Amygdala (tissue), 56 donors: ENCODE results near the gene JUNB.
A peak's percentile ranks its signal among the peaks of the same experiment; 100 is the strongest.

ENCODE experiments used
- DNase-seq, 56 donors: peaks; one replicate each; lab custom pipeline; 2025; lab: John Stamatoyannopoulos, UW

JUNB gene

GRCh38 chr19:12791345-12792050, at the start of gene JUNB:
Gene JUNB (plus strand): TSS chr19:12791486. CDS start chr19:12791772, 286 bp downstream.
- DNase-seq, result peak; percentile 57 to 99 (median 96)

GRCh38 chr19:12745166-12745897, 46.0 kb upstream of the JUNB start:
- DNase-seq, result no peak

DNA sequence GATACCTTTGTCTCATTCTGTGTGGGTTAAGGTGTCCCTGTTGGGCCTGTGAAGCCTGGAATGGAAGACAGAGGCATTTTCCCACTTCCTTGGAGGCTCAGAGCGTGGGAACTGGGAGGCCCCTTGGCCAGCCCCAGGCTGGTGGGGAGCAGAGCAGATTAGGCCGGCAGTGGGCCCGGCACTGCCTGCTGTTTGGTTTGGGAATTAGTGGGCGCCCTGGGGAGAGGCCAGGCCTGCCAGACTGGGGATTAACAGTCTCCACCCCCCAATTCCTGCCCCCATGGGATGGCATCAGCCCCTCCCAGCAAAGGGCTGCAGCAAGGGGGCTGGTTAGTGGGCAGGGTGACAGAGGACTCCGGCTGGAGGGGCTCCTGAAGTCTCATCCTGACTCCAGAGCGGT, 42.8 kb upstream of the JUNB start:
- no peak for DNase-seq

- DNase-seq, result no peak
These were observed 41.3 kb upstream of the JUNB start for GRCh38 chr19:12749938-12750521.

DNA sequence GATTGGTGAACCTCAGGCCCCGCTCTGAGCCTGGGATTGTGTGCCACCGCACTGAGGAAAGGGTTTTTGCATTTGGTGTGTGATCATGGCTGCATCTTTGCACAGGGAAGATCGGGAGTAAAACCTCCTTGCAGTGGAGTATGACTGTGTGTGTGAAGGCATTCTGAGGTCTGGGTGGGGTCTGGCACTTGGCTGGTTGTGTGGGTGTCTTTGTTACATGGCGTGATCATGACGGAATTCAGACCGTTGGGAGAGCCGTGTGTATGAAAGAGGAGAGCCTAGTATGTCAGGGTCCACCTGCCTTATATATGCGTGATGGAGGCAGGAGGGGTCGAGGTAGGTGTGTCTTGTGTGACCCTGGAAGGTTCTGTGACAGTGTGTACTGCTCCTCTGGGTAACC, 40.4 kb upstream of the JUNB start:
- DNase-seq, result no peak

DNA sequence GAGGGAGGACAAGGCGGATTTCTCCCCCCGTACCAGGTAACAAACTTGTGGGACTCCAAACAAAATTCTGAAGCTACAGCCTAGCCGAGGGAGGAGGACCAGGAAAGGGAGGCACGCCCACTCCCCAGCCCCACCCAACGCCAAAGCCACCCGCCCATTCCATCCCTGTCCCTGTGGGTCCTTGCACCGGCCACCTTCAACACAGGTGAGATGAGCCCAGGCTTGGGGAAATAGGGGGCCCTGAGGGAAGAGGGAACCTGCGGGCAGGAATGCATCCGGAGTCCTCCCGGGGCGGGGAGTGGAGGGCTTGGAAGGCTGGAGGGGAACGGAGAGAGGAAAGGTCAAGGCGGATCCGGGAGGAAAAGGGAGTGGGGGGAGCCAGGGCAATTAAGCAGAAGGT, 39.7 kb upstream of the JUNB start, which contains the start of gene BEST2:
TSS of gene BEST2 (plus strand) at position 157 of the 400 bp plus-strand sequence. CDS start 802 bp downstream, outside the sequence.
- DNase-seq, result no peak

DNA sequence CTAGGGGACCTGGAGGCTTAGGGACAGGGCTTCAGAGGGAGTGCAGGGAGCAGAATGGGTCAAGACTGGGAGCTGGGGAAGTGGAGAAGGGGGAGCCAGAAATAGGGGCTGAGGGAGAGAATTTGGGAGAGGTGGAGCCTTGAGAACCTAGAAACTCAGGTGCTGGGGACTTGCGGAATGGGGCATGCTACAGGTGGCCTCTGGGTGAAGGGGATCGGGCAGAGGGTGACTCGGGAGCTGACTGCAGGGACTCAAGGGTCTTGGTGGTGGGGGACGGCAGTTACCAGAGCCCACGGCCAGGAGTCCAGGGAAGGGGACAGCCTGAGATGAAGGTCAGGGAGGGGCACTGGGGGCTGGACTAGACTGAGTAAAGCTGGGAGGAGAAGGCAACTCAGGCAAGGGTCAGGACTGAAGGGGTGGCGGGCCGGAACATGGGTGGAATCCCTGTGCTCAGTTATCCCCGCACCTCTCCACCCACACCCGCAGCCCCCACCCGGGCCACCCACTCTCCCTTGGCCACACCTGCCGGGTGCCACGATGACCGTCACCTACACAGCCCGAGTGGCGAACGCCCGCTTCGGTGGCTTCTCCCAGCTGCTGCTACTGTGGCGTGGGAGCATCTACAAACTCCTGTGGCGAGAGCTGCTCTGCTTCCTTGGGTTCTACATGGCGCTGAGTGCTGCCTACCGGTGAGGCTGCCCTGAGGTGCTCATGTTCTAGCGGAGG, 39.1 kb upstream of the JUNB start:
- DNase-seq, result no peak

GRCh38 chr19:12754465-12755196, 36.7 kb upstream of the JUNB start:
- no peak for DNase-seq

DNA sequence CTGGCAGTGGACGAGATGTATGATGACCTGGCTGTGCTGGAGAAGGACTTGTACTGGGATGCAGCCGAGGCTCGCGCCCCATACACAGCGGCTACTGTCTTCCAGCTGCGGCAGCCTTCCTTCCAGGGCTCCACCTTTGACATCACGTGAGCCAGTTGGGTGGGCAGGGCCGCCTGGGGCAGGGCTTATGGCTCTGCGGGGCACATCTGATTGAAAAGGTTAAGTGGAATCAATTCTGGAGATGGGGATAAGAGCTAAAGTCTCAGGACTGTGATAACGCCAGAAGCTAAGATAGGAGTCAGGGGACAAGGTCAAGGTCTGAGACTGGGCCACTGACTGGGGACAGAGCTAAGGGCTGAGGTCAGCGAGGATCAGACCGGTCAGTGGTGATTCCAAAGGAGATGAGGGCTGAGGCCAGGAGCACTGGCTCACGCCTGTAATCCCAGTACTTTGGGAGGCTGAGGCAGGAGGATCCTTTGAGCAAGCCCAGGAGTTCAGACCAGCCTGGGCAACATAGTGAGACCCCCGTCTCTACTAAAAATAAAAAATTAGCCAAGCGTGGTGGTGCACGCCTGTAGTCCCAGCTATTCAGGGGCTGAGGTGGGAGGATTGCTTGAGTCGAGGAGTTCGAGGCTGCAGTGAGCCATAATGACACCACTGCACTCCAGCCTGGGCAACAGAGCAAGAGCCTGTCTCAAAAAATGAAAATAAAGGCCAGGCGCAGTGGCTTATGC, 35.0 kb upstream of the JUNB start:
- DNase-seq, result no peak

DNA sequence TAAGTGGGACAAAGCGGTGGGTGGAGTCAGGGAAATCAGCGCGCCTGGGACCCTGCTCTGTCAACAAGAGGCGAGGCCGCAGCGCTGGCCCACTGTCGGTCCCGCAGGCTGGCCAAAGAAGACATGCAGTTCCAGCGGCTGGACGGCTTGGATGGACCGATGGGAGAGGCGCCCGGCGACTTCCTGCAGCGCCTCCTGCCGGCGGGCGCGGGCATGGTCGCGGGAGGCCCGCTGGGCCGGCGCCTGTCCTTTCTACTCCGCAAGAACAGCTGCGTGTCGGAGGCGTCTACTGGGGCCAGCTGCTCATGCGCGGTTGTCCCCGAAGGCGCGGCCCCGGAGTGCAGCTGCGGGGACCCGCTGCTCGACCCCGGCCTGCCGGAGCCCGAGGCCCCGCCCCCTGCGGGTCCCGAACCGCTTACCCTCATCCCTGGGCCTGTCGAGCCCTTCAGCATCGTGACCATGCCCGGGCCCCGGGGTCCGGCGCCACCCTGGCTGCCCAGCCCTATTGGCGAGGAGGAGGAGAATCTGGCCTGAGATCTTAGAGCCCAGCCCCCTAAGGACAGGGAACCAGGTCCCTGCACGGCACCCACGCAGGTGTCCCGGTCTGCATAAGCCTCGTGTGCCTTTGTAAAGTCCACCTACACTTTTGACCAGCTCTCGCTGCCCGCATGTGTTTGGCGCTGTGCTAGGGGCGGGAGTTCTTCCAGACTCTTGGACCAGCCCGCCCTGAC, 33.6 kb upstream of the JUNB start:
- peak in 44 of 56 donors; percentile 3 to 72 (median 32) for DNase-seq

- no peak for DNase-seq
These were observed 31.6 kb upstream of the JUNB start for GRCh38 chr19:12759686-12760085.

DNA sequence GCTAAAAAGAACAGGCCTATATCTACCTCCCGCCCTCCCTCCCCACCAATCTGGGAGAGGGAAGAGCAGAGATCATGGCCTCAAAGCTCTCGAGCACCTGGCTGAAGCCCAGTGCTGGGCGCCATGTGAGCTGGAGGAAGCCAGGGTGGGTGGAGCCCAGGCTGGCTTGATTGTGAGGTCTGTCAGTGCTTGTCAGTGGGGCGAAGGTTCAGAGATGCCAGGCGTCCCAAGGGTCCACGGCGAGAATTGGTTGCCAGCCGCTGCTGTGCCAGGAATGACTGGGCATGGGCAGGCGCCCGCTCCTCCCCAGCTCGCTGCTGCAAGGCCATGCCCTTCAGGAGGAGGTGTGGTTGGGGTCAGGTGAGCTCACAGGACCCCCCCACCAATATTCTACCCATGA, 28.2 kb upstream of the JUNB start:
- DNase-seq, result no peak

GRCh38 chr19:12764698-12765097, 26.6 kb upstream of the JUNB start:
- DNase-seq, result no peak

DNA sequence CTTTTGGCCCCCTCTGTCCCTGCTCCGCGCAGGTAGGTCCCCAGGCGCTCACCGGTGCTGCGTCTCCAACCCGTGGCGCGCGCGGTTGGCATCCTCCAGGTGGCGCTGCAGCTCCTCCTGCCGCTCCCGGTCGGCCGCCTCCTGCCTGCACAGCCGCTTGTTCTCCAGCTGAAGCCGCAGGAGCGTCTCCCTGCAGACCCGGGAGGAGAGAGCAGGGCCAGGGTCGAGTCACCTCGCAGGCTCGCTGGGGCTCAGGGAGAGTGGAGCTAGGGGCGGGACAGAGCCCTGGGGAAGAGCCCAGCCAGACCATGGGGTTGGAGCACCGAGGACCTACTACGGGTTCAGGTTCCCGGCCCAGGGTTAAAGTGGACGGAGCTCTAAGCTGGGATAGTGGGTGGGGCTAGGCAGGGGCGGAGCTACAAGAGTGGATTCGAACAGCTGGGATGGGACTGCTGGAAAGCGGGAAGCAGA, 25.2 kb upstream of the JUNB start:
- DNase-seq, result peak in 39 of 56 donors; percentile 8 to 85 (median 52)

DNA sequence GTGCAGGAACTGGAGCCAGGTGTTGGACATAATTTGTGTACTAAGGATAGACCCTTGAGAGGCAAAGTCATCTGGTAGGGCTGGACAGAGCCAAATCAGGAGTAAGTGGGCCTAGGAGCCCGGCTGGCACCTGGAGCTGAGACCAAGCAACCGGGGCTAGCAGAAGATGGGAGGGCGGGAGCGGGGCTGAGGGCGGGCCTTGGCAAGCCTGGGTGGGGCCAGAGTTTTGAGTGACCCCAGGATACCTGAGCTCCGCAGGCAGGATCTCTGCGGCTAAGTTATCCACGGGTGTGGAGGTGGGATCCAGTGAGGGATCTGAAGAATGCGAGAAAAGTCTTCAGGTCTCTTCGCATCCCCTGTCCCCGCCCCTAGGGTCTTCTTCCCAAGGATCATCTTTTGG, 24.1 kb upstream of the JUNB start:
- no peak for DNase-seq

GRCh38 chr19:12767666-12768065, 23.6 kb upstream of the JUNB start:
- DNase-seq, result no peak

DNA sequence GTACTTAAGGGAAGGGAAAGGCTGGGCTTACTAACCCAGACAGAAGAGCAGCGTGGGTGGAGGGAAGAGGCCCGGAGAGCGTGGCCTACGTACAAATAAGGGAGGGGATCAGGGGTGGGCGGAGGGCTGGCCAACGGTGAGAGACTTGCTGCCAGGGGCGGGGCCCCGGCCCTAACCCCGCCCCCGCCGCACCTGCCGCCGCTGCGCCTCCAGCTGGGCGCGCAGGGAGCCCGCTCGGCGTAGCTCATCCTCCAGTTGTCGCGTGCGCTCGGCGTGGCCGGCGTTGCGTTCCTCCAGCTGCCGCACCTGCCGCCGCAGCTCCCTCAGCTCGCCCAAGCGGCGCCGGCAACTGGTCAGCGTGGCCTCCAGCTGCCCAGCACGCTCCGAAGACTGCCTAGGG, 21.6 kb upstream of the JUNB start:
- DNase-seq, result no peak

GRCh38 chr19:12770922-12771321, 20.4 kb upstream of the JUNB start:
- DNase-seq, result no peak

- DNase-seq, result no peak
These were observed 19.0 kb upstream of the JUNB start for GRCh38 chr19:12772323-12772722.
